NCI-H2029 (cell line): ENCODE results near the gene POU6F2.
"Not testable (repeated sequence)": the region's sequence is repeated elsewhere in the genome, so short reads cannot be mapped to it uniquely, and the experiment has no call there.

Source experiments
- DNase-seq: peaks from one replicate; lab custom pipeline; 2025; lab: John Stamatoyannopoulos, UW

POU6F2 gene

GRCh38 chr7:38977685-38978084, at the start of gene POU6F2:
POU6F2 (plus strand) TSS chr7:38977909; CDS start chr7:38977954, 45 bp downstream.
- no peak for DNase-seq

GRCh38 chr7:38928506-38928905, 49.2 kb upstream of the POU6F2 start:
- no peak for DNase-seq

GRCh38 chr7:38929460-38930171, 48.1 kb upstream of the POU6F2 start:
- peak; percentile 64 for DNase-seq

- peak; percentile 65 for DNase-seq
These were observed 45.1 kb upstream of the POU6F2 start for GRCh38 chr7:38932509-38933168.

- peak; percentile 40 for DNase-seq
These were observed 43.7 kb upstream of the POU6F2 start for GRCh38 chr7:38934051-38934450.

GRCh38 chr7:38934536-38934935, 43.2 kb upstream of the POU6F2 start:
- no peak for DNase-seq

- DNase-seq: no peak
These were observed 41.1 kb upstream of the POU6F2 start for GRCh38 chr7:38936641-38937040.

- no peak for DNase-seq
These were observed 39.7 kb upstream of the POU6F2 start for GRCh38 chr7:38938001-38938485.

- no peak for DNase-seq
These were observed 39.1 kb upstream of the POU6F2 start for GRCh38 chr7:38938589-38938988.

- no peak for DNase-seq
These were observed 36.9 kb upstream of the POU6F2 start for GRCh38 chr7:38940774-38941173.

GRCh38 chr7:38942431-38943051, 35.2 kb upstream of the POU6F2 start:
- no peak for DNase-seq

- DNase-seq: not testable (repeated sequence)
These were observed 30.2 kb upstream of the POU6F2 start for GRCh38 chr7:38947541-38947940.

GRCh38 chr7:38950309-38950708, 27.4 kb upstream of the POU6F2 start:
- DNase-seq: no peak

- no peak for DNase-seq
These were observed 26.5 kb upstream of the POU6F2 start for GRCh38 chr7:38951213-38951612.

GRCh38 chr7:38953227-38953626, 24.5 kb upstream of the POU6F2 start:
- DNase-seq: no peak

GRCh38 chr7:38953971-38954370, 23.7 kb upstream of the POU6F2 start:
- no peak for DNase-seq

GRCh38 chr7:38955892-38956291, 21.8 kb upstream of the POU6F2 start:
- no peak for DNase-seq

GRCh38 chr7:38962028-38962427, 15.7 kb upstream of the POU6F2 start:
- DNase-seq: no peak

GRCh38 chr7:38964921-38965320, 12.8 kb upstream of the POU6F2 start:
- no peak for DNase-seq

GRCh38 chr7:38973760-38974159, 3.9 kb upstream of the POU6F2 start:
- DNase-seq: no peak

- DNase-seq: no peak
These were observed 1.7 kb upstream of the POU6F2 start for GRCh38 chr7:38975944-38976392.

- no peak for DNase-seq
These were observed 782 bp downstream of the POU6F2 start for GRCh38 chr7:38978491-38978890.

- no peak for DNase-seq
These were observed 14.5 kb downstream of the POU6F2 start for GRCh38 chr7:38992203-38992602.
